Stomach (tissue), 4 donors: ENCODE measurements around the gene LRRC46.

Experiments used
- CTCF ChIP-seq, 7 experiments: fragments of 450-650 bp in 4 of 7; fragments of 200-600 bp in 3 of 7; sonication (generic) in 3 of 7; IDR thresholded peaks; one replicate each; pipeline ENCODE4 v1.5.1; 2016 to 2019; ENCODE audit warnings: antibody characterized with exemption in 7 of 7, control low read depth in 2 of 7, mild to moderate bottlenecking in 1 of 7
- POLR2A ChIP-seq, 4 donors: fragments of 450-650 bp; IDR thresholded peaks; one replicate each; pipeline ENCODE4 v1.6.1; 2016; ENCODE audit warnings: antibody characterized with exemption in 4 of 4, control low read depth in 2 of 4, mild to moderate bottlenecking in 1 of 4, moderate library complexity in 1 of 4
- POLR2AphosphoS5 ChIP-seq, 3 donors: sonication (generic); formaldehyde crosslinking; IDR thresholded peaks; one replicate each; pipeline ENCODE4 v1.6.1; 2016; ENCODE audit warnings: antibody characterized with exemption in 3 of 3

- TF ChIP-seq CTCF (IDR thresholded peaks at IDR 0.05): peak in 4 of 7 experiments; percentile 32 to 43 (median 38)
- no peak for TF ChIP-seq POLR2A (IDR thresholded peaks at IDR 0.05)
- TF ChIP-seq POLR2AphosphoS5 (IDR thresholded peaks at IDR 0.05): no peak
Measured at GRCh38 chr17:47802341-47803022, 29.0 kb upstream of the LRRC46 start.
